ENCODE data around the gene C13orf46.

The C13orf46 gene

GRCh38 chr13:113952983-113953520 lies 20.8 kb downstream of the C13orf46 start:
- no peak for DNase-seq

- DNase-seq, result no peak
Measured at GRCh38 chr13:113952151-113952982, 21.5 kb downstream of the C13orf46 start.

DNA sequence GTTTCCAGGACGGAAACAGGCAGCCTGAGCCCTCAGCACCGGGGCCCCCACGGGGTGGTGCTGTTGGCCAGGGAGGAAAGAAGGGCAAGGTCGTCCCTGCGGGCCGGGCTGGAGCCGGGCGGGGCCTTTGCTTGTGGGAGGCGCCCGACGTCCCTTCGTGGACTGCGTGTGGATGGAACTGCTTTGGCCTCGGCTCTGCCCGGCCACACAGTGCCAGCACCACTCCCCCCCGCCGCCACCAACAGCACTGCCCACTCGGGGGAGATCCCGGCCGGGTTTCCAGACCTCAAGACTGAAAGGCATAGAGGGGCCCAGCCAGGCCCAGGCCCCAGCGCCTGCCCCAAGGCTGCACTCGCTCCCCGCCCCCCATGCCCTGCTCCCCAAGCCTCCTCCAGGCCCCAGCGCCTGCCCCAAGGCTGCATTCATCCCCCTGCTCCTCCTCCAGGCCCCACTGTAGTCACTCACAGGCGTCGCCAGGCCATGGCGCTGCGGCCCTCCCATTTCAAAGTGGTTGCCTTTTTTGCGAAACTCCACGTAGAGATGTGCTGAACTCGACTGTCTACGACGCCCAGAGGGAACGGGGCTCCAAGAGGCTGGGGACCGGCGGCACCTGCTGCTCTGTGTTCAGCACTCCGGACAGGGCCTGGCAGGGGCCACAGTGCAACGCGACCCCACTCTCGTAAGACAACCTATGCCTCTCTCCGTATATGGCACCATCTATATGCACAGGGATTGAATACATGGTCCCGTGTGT lies 22.5 kb downstream of the C13orf46 start:
- DNase-seq, result peak; percentile 29

GRCh38 chr13:113950451-113951245 lies 23.2 kb downstream of the C13orf46 start:
- no peak for DNase-seq

- no peak for DNase-seq
Measured at GRCh38 chr13:113949546-113949945, 24.3 kb downstream of the C13orf46 start.

DNA sequence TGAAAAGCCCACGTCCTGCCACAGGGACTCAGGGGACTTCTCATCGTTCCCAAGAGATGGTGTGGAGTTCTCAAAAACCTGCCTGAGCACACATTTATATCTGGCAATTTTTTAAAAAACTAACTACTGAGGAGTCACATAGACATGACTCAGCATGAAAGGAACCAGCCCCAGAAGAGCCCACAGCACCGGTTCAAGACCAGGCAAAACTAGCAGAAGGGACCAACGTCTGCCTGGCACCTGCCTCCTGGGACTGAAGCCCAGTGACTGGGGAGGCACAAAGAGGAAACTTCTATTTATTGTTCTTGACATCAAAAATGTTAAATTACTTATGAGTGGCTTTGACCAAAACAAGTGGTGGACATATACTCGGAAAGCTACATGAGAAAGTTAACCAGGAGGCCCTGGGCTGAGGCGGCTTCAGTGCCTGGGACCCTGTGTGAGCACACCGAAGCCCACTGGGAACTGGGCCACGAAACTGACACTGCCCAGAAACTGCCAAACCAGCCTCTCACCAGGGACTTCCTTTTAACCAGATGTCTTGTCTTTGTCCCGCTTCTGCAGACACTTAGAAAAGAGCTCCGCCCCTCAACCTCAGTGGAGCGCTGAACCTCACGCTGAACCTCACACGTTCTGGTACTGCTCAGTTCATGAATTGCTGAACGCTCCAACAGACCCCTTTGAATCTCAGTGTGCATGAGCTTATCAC lies 25.7 kb downstream of the C13orf46 start:
- DNase-seq, result no peak

DNA sequence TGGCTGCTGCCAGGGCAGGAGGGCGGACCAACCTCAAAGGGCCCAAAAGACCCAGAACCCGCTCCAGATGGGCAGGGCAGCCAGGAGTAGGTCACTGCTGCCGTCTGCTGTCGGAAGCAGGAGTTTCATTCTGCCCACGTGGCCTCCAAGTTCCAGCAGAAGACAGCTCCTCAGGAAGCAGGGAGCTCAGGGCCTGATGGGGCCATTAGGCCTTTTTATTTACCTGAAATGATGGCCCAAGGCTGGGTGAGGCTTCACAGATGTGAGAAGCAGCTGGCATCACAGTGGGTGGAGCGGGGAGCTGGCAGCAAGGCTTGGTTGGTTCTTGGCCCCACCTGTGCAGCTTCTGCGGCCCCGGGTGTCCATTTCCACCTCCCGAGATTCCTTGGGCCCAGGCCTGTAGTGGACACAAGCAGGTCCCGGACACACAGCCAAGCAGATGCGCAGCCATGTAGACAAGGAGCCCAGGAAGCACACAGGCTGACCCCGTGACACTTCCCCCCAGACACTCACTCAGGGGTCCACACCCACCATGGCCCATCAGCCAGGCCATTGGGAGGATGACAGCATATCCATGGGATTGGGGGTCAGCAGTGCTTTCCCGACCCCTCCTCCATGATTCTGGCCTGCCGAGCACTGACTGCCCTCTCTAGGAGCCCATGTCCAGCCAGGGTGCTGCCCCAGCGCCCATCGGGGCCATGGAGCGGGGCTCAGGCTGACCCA lies 26.4 kb downstream of the C13orf46 start:
- DNase-seq, result no peak

- no peak for DNase-seq
Measured at GRCh38 chr13:113946409-113947181, 27.3 kb downstream of the C13orf46 start.

DNA sequence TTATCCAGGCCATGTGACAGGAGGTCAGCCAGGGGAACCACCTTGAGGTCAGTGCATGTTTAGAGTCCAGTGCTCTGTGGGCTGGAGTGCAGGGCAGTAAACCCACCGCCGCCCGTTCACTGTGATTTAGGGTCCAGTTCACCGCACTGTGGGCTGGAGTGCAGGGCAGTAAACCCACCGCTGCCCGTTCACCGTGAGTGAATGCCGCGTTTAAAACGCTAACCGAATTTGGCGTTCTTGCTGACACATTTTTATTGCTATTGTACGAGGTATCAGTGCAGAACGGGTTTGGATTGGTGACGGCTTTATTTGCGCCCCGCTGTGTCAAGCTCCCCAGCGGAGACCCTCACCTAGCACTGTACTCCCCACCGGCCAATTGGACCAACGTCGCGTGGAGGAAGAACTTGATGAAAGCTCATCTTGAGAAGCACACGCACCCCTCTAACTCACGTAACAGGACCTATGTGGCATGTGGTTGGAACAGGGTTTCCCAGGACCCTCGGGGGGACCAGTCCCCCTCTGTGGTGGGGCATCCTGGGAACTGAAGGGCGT lies 27.9 kb downstream of the C13orf46 start:
- DNase-seq, result no peak

- no peak for DNase-seq
Measured at GRCh38 chr13:113943821-113944565, 29.9 kb downstream of the C13orf46 start.

- no peak for DNase-seq
Measured at GRCh38 chr13:113942591-113943103, 31.2 kb downstream of the C13orf46 start.

- DNase-seq, result no peak
Measured at GRCh38 chr13:113941571-113942191, 32.2 kb downstream of the C13orf46 start.

GRCh38 chr13:113939944-113940297 lies 34.0 kb downstream of the C13orf46 start:
- no peak for DNase-seq

- no peak for DNase-seq
Measured at GRCh38 chr13:113939129-113939943, 34.5 kb downstream of the C13orf46 start.

DNA sequence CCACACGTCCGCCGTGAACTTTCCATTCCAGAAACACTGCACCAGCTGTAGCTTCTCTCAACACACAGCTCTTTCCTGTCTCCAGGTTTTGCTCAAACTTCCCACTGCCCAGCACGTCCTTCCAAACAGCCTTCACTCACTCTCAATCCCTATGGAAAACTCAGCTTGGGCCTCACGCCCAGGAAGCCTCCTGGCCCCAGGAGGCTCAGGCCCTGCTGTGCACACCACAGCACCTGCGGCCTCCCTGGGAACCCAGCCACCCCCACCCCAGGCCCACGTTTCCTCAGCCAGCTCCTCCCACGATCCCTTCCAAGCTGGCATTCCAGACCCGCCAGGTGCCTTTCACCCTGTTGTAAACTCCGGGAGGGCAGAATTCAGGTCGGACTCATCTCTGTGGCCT lies 35.2 kb downstream of the C13orf46 start:
- no peak for DNase-seq

- no peak for DNase-seq
Measured at GRCh38 chr13:113938246-113938645, 35.6 kb downstream of the C13orf46 start.

- no peak for DNase-seq
Measured at GRCh38 chr13:113937527-113938180, 36.2 kb downstream of the C13orf46 start.

DNA sequence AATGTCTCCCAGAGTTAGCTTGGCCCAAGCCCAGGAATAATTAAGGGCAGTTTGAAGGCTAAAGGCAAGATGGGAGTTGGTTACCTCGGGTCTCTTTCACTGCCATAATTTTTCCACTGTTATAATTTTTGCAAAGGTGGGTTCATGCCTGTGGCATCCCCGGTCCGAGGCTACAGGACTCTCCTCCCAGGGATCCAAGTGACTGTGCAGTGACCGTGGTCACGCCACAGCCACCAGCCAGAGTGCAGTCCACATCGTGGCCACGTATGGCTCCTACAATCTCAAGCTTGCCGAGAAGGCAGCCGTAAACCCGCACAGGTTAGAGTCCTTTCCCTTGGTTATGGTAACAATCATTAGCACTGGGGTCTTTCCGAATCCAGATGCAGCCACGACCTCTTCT lies 36.8 kb downstream of the C13orf46 start:
- no peak for DNase-seq

All from stimulated activated naive CD4-positive, alpha-beta T cell treated with Interleukin-2 at 50 U/mL for 16 hours (primary cell).